Stimulated activated CD4-positive, alpha-beta T cell treated with anti-CD3 and anti-CD28 coated beads, Interleukin-12 subunit alpha, Interleukin-12 subunit beta, amount 100 ng/mL, for 24 hours (primary cell): Measurements from ENCODE around the gene ERC2.

Experiments used
- DNase-seq, 2 experiments: peaks; one replicate each; pipeline ENCODE4 v3.0.0-alpha.2; 2020; ENCODE audit warnings: low read depth in 2 of 2

Gene ERC2

GRCh38 chr3:56366641-56367162, 101.6 kb downstream of the ERC2 start:
- DNase-seq = no peak

GRCh38 chr3:56365905-56366640, 102.2 kb downstream of the ERC2 start:
- no peak for DNase-seq

- DNase-seq = no peak
Observed at GRCh38 chr3:56364665-56365064, 103.6 kb downstream of the ERC2 start.

GRCh38 chr3:56363720-56364119, 104.5 kb downstream of the ERC2 start:
- DNase-seq = no peak

- no peak for DNase-seq
Observed at GRCh38 chr3:56361731-56362130, 106.5 kb downstream of the ERC2 start.

GRCh38 chr3:56357266-56357665, 111.0 kb downstream of the ERC2 start:
- no peak for DNase-seq

GRCh38 chr3:56356808-56357207, 111.5 kb downstream of the ERC2 start:
- no peak for DNase-seq

- DNase-seq = no peak
Observed at GRCh38 chr3:56355570-56356185, 112.6 kb downstream of the ERC2 start.

- DNase-seq = no peak
Observed at GRCh38 chr3:56351537-56351936, 116.7 kb downstream of the ERC2 start.

GRCh38 chr3:56347219-56347871, 120.9 kb downstream of the ERC2 start:
- peak in 1 of 2 experiments; percentile 26 for DNase-seq

- no peak for DNase-seq
Observed at GRCh38 chr3:56342475-56342874, 125.8 kb downstream of the ERC2 start.

GRCh38 chr3:56339671-56340070, 128.6 kb downstream of the ERC2 start:
- DNase-seq = no peak

GRCh38 chr3:56339244-56339643, 129.0 kb downstream of the ERC2 start:
- DNase-seq = no peak

GRCh38 chr3:56336023-56336422, 132.2 kb downstream of the ERC2 start:
- no peak for DNase-seq

- no peak for DNase-seq
Observed at GRCh38 chr3:56324473-56324872, 143.8 kb downstream of the ERC2 start.

GRCh38 chr3:56323986-56324420, 144.3 kb downstream of the ERC2 start:
- DNase-seq = no peak

GRCh38 chr3:56322862-56323261, 145.4 kb downstream of the ERC2 start:
- DNase-seq = no peak

- no peak for DNase-seq
Observed at GRCh38 chr3:56321892-56322291, 146.4 kb downstream of the ERC2 start.

GRCh38 chr3:56321383-56321782, 146.9 kb downstream of the ERC2 start:
- DNase-seq = no peak

- DNase-seq = no peak
Observed at GRCh38 chr3:56320883-56321282, 147.4 kb downstream of the ERC2 start.

- DNase-seq = no peak
Observed at GRCh38 chr3:56318891-56319290, 149.4 kb downstream of the ERC2 start.

GRCh38 chr3:56316944-56317343, 151.3 kb downstream of the ERC2 start:
- DNase-seq = no peak

- DNase-seq = no peak
Observed at GRCh38 chr3:56314842-56315241, 153.4 kb downstream of the ERC2 start.
